ENCODE results near the gene ANO10.
"Not testable (repeated sequence)": the region's sequence is repeated elsewhere in the genome, so short reads cannot be mapped to it uniquely, and the experiment has no call there.

Gene ANO10

DNA sequence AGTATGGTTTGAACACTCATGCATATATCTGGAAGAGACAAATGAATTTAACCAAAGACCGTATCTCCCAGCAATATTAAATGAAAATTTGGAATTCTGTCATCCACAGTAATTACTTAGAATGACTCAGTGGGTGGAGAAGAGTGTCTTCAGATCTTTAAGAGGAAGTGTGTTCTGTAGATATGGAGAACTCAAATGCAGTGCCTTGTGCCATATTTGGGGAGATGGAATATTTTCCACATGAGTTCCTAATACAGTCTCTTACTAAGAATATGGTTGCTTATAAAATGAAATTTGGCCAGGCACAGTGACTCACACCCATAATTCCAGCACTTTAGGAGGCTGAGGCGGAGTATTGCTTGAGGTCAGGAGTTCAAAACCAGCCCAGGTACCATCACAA lies 40.5 kb downstream of the ANO10 start:
- Histone ChIP-seq H3K4me1 (ENCODE audit: control extremely low read depth in 1 of 4, control insufficient read depth in 4 of 4, insufficient read depth in 4 of 4, low read length in 3 of 4) (peaks cover 8 to 20% (median 12%) of the 10 kb centered on the region in 4 experiments), H3K36me3 (ENCODE audit: control insufficient read depth in 4 of 4, insufficient read depth in 4 of 4, low read length in 3 of 4) (peaks cover 0 to 7% (median 5%) of the 10 kb centered on the region in 4 experiments), H3K9me3 (ENCODE audit: control extremely low read depth in 1 of 5, control insufficient read depth in 4 of 5, insufficient read depth in 2 of 5, low read depth in 1 of 5, low read length in 4 of 5) (no peaks in the 10 kb centered on the region), H3K27me3 (replicated peaks in 2 of 5; ENCODE audit: control insufficient read depth in 4 of 5, insufficient read depth in 5 of 5, low read length in 4 of 5) (no peaks in the 10 kb centered on the region), H3K4me3 (ENCODE audit: control insufficient read depth in 1 of 7, extremely low read depth in 1 of 7, insufficient read depth in 4 of 7, low read depth in 2 of 7, low read length in 6 of 7) (no peak overlapping the region), H3K27ac (ENCODE audit: insufficient read depth in 1 of 2, low read depth in 1 of 2, low read length in 2 of 2, poor library complexity in 1 of 2, severe bottlenecking in 2 of 2) (no peak overlapping the region)
- ChIA-PET POLR2A (no interaction called here), CTCF (no interaction called here)
- peak in 1 of 3 donors; percentile 11 for DNase-seq
- WGBS (ENCODE audit: insufficient coverage), result no CpG with 5 or more reads among the region's 2 CpGs

DNA sequence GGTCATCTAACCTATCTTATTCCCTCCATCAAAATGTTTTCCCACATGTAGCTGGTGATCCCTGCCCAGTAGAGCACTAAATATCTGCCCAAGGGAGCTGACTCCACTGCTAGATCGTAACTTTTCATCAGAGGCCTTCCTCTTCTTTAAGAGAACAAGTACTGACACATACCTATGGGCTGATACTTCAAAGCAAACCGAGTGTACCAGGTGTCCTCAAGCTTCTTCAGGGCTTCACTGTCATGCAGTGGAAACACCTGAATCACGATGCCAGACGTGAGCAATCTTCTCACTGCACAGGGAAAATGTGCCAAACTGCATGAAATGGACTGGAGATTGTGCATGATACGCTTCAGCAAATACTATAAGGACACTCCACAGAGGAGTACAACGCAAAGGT lies 41.6 kb downstream of the ANO10 start:
- Histone ChIP-seq H3K27me3 (replicated peaks in 2 of 5; ENCODE audit: control insufficient read depth in 4 of 5, insufficient read depth in 5 of 5, low read length in 4 of 5) (no peaks in the 10 kb centered on the region), H3K9me3 (ENCODE audit: control extremely low read depth in 1 of 5, control insufficient read depth in 4 of 5, insufficient read depth in 2 of 5, low read depth in 1 of 5, low read length in 4 of 5) (no peaks in the 10 kb centered on the region), H3K27ac (ENCODE audit: insufficient read depth in 1 of 2, low read depth in 1 of 2, low read length in 2 of 2, poor library complexity in 1 of 2, severe bottlenecking in 2 of 2) (no peak overlapping the region), H3K36me3 (ENCODE audit: control insufficient read depth in 4 of 4, insufficient read depth in 4 of 4, low read length in 3 of 4) (peaks cover 0 to 9% (median 6%) of the 10 kb centered on the region in 4 experiments), H3K4me1 (ENCODE audit: control extremely low read depth in 1 of 4, control insufficient read depth in 4 of 4, insufficient read depth in 4 of 4, low read length in 3 of 4) (peaks cover 8 to 20% (median 12%) of the 10 kb centered on the region in 4 experiments), H3K4me3 (ENCODE audit: control insufficient read depth in 1 of 7, extremely low read depth in 1 of 7, insufficient read depth in 4 of 7, low read depth in 2 of 7, low read length in 6 of 7) (no peak overlapping the region)
- ChIA-PET CTCF (interaction anchor here (1.0 kb wide), 1 partner anchor 558 kb away, joined by 3 read pairs; no protein-coding TSS in a partner anchor), POLR2A (no interaction called here)
- DNase-seq, result no peak
- WGBS (ENCODE audit: insufficient coverage), result 100% methylated on average over 4 of the region's 6 CpGs

DNA sequence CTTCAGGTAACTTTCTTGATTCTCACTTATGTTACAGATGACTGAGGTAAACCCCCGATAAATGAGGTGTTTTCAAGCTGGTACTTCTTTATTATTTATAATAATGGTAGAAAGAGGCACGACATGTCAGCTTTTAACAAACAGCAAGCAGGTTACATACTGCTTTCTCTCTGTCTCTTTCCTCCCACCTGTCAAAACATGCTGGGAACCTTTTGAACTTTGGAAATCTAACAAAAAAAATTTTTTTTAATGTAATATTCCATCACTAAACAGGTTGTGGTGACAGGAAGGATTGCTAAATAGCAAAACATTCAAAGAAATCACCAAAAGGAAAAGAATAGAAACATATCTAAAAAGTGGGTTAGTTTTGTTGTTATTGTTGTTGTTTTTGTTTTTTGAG lies 48.2 kb downstream of the ANO10 start:
- no CpG with 5 or more reads among the region's 2 CpGs for WGBS (ENCODE audit: insufficient coverage)
- no peak overlapping the region for H3K27ac ChIP-seq (ENCODE audit: insufficient read depth in 1 of 2, low read depth in 1 of 2, low read length in 2 of 2, poor library complexity in 1 of 2, severe bottlenecking in 2 of 2)
- no peak overlapping the region for H3K4me3 ChIP-seq (ENCODE audit: control insufficient read depth in 1 of 7, extremely low read depth in 1 of 7, insufficient read depth in 4 of 7, low read depth in 2 of 7, low read length in 6 of 7)
- H3K36me3 ChIP-seq (ENCODE audit: control insufficient read depth in 4 of 4, insufficient read depth in 4 of 4, low read length in 3 of 4), result peaks cover 0 to 7% (median 6%) of the 10 kb centered on the region in 4 experiments
- DNase-seq, result no peak
- ChIA-PET POLR2A (no interaction called here), CTCF (no interaction called here)
- no peaks in the 10 kb centered on the region for H3K27me3 ChIP-seq (replicated peaks in 2 of 5; ENCODE audit: control insufficient read depth in 4 of 5, insufficient read depth in 5 of 5, low read length in 4 of 5)
- H3K9me3 ChIP-seq (ENCODE audit: control extremely low read depth in 1 of 5, control insufficient read depth in 4 of 5, insufficient read depth in 2 of 5, low read depth in 1 of 5, low read length in 4 of 5), result no peaks in the 10 kb centered on the region
- peaks cover 0 to 5% (median 1%) of the 10 kb centered on the region in 4 experiments for H3K4me1 ChIP-seq (ENCODE audit: control extremely low read depth in 1 of 4, control insufficient read depth in 4 of 4, insufficient read depth in 4 of 4, low read length in 3 of 4)

DNA sequence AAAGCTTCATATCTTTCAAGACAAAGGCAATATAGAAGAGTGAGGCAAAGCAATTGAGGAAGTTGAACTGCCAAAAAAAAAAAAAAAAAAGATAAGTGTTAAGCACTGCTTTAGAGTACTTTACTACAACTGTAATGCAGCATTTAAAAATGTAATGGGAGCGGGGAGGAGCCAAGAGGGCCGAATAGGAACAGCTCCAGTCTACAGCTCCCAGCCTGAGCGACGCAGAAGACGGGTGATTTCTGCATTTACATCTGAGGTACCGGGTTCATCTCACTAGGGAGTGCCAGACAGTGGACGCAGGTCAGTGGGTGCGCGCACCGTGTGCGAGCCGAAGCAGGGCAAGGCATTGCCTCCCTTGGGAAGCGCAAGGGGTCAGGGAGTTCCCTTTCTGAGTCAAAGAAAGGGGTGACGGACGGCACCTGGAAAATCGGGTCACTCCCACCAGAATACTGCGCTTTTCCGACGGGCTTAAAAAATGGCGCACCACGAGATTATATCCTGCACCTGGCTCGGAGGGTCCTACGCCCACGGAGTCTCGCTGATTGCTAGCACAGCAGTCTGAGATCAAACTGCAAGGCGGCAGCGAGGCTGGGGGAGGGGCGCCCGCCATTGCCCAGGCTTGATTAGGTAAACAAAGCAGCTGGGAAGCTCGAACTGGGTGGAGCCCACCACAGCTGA lies 56.0 kb downstream of the ANO10 start:
- H3K4me3 ChIP-seq (ENCODE audit: control insufficient read depth in 1 of 7, extremely low read depth in 1 of 7, insufficient read depth in 4 of 7, low read depth in 2 of 7, low read length in 6 of 7); POLR2A ChIA-PET; H3K27me3 ChIP-seq (replicated peaks in 2 of 5; ENCODE audit: control insufficient read depth in 4 of 5, insufficient read depth in 5 of 5, low read length in 4 of 5); H3K27ac ChIP-seq (ENCODE audit: insufficient read depth in 1 of 2, low read depth in 1 of 2, low read length in 2 of 2, poor library complexity in 1 of 2, severe bottlenecking in 2 of 2); DNase-seq; CTCF ChIA-PET; H3K4me1 ChIP-seq (ENCODE audit: control extremely low read depth in 1 of 4, control insufficient read depth in 4 of 4, insufficient read depth in 4 of 4, low read length in 3 of 4); H3K9me3 ChIP-seq (ENCODE audit: control extremely low read depth in 1 of 5, control insufficient read depth in 4 of 5, insufficient read depth in 2 of 5, low read depth in 1 of 5, low read length in 4 of 5); H3K36me3 ChIP-seq (ENCODE audit: control insufficient read depth in 4 of 4, insufficient read depth in 4 of 4, low read length in 3 of 4): not testable (repeated sequence)
- 94% methylated on average over 4 of the region's 30 CpGs for WGBS (ENCODE audit: insufficient coverage)

DNA sequence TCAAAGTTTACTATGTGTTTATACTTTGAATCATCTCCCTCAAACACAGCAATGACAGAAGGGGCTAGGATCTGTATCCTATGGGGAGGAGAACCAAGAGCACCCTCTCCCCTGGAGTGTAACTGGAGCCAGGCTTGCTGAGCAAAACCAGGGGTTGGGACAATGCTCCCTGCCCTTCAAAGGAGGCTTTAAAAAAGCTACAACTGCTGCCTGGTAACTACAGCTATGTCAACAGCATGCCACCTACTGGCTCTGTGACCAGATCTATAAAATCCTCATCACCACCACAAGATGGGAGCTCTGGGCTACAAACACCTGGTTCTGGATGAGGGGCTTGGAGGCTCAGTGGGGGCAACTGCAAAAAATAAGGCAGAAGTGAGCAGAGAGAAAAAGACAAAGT lies 61.9 kb downstream of the ANO10 start:
- H3K27me3 ChIP-seq (replicated peaks in 2 of 5; ENCODE audit: control insufficient read depth in 4 of 5, insufficient read depth in 5 of 5, low read length in 4 of 5), result no peaks in the 10 kb centered on the region
- H3K4me1 ChIP-seq (ENCODE audit: control extremely low read depth in 1 of 4, control insufficient read depth in 4 of 4, insufficient read depth in 4 of 4, low read length in 3 of 4), result no peaks in the 10 kb centered on the region
- no peak overlapping the region for H3K27ac ChIP-seq (ENCODE audit: insufficient read depth in 1 of 2, low read depth in 1 of 2, low read length in 2 of 2, poor library complexity in 1 of 2, severe bottlenecking in 2 of 2)
- peaks cover under 1 to 9% (median 2%) of the 10 kb centered on the region in 4 experiments for H3K36me3 ChIP-seq (ENCODE audit: control insufficient read depth in 4 of 4, insufficient read depth in 4 of 4, low read length in 3 of 4)
- ChIA-PET POLR2A (no interaction called here), CTCF (no interaction called here)
- DNase-seq, result no peak
- H3K9me3 ChIP-seq (ENCODE audit: control extremely low read depth in 1 of 5, control insufficient read depth in 4 of 5, insufficient read depth in 2 of 5, low read depth in 1 of 5, low read length in 4 of 5), result peaks cover 0 to 2% (median 0%) of the 10 kb centered on the region in 5 experiments
- no peak overlapping the region for H3K4me3 ChIP-seq (ENCODE audit: control insufficient read depth in 1 of 7, extremely low read depth in 1 of 7, insufficient read depth in 4 of 7, low read depth in 2 of 7, low read length in 6 of 7)

DNA sequence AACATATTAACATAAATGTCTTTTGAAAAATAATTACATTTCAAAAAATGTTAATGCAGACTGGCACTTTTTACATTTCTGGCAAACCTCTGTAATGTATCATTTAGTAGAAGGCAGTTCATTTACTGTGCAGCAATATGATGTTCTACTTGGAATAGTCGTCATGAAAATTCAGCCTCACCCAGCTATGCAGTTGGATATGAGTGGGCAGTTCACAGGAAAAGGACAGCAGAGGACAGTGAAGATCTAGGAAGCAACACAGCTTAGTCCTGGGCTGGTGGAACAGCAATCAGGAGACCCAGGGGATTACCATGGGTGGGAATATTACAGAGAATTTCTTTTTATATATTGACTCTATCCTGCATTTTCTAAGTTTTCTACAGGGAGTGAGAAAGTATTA lies 63.6 kb downstream of the ANO10 start:
- no peaks in the 10 kb centered on the region for H3K27me3 ChIP-seq (replicated peaks in 2 of 5; ENCODE audit: control insufficient read depth in 4 of 5, insufficient read depth in 5 of 5, low read length in 4 of 5)
- ChIA-PET POLR2A (interaction anchor here (0.6 kb wide), 1 partner anchor 13 kb away, joined by 3 read pairs; no protein-coding TSS in a partner anchor), CTCF (interaction anchor here (1.0 kb wide), 1 partner anchor 626 kb away, joined by 3 read pairs; no protein-coding TSS in a partner anchor)
- H3K36me3 ChIP-seq (ENCODE audit: control insufficient read depth in 4 of 4, insufficient read depth in 4 of 4, low read length in 3 of 4), result peaks cover 2 to 10% (median 8%) of the 10 kb centered on the region in 4 experiments
- WGBS (ENCODE audit: insufficient coverage), result 100% methylated on average over 1 of the region's 1 CpG
- no peak for DNase-seq
- H3K4me1 ChIP-seq (ENCODE audit: control extremely low read depth in 1 of 4, control insufficient read depth in 4 of 4, insufficient read depth in 4 of 4, low read length in 3 of 4), result no peaks in the 10 kb centered on the region
- H3K27ac ChIP-seq (ENCODE audit: insufficient read depth in 1 of 2, low read depth in 1 of 2, low read length in 2 of 2, poor library complexity in 1 of 2, severe bottlenecking in 2 of 2), result no peak overlapping the region
- H3K4me3 ChIP-seq (ENCODE audit: control insufficient read depth in 1 of 7, extremely low read depth in 1 of 7, insufficient read depth in 4 of 7, low read depth in 2 of 7, low read length in 6 of 7), result no peak overlapping the region
- H3K9me3 ChIP-seq (ENCODE audit: control extremely low read depth in 1 of 5, control insufficient read depth in 4 of 5, insufficient read depth in 2 of 5, low read depth in 1 of 5, low read length in 4 of 5), result peaks cover 0 to 2% (median 0%) of the 10 kb centered on the region in 5 experiments

DNA sequence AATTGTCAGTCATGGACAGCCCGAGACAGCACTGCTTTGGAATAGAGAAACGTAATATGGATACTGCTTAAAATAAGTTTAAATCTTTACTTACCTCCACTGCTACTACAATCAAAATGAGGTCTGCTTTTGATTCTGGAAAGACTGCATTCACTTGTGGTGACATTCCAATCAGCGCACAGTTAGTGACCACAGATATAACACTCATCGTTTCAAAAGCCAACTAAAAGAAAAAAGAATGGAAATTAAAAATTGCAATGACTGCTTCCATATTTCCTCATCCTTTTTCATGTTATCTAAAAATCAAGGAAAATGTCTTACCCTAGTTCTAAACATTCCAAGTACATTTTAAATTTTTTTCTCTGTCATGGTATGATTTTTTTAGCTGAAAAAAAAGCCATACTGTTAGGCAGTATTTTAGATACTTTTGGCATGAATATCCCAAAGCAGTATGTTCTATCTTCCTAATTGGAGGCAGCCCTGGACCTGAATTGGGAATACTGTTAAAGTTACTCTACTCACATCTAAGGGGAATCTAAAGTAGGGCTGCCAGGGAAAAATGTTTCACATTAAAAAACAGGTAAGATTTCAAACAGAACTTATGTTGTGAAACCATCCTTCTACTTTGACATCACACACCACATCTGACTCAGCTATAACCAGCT lies 72.1 kb downstream of the ANO10 start:
- POLR2A ChIA-PET, result no interaction called here
- Histone ChIP-seq H3K27me3 (replicated peaks in 2 of 5; ENCODE audit: control insufficient read depth in 4 of 5, insufficient read depth in 5 of 5, low read length in 4 of 5) (no peaks in the 10 kb centered on the region), H3K4me1 (ENCODE audit: control extremely low read depth in 1 of 4, control insufficient read depth in 4 of 4, insufficient read depth in 4 of 4, low read length in 3 of 4) (no peaks in the 10 kb centered on the region), H3K4me3 (ENCODE audit: control insufficient read depth in 1 of 7, extremely low read depth in 1 of 7, insufficient read depth in 4 of 7, low read depth in 2 of 7, low read length in 6 of 7) (no peak overlapping the region), H3K27ac (ENCODE audit: insufficient read depth in 1 of 2, low read depth in 1 of 2, low read length in 2 of 2, poor library complexity in 1 of 2, severe bottlenecking in 2 of 2) (no peak overlapping the region), H3K36me3 (ENCODE audit: control insufficient read depth in 4 of 4, insufficient read depth in 4 of 4, low read length in 3 of 4) (peaks cover 0 to 7% (median 2%) of the 10 kb centered on the region in 4 experiments), H3K9me3 (ENCODE audit: control extremely low read depth in 1 of 5, control insufficient read depth in 4 of 5, insufficient read depth in 2 of 5, low read depth in 1 of 5, low read length in 4 of 5) (peaks cover 0 to 3% (median 0%) of the 10 kb centered on the region in 5 experiments)
- no CpG with 5 or more reads among the region's 4 CpGs for WGBS (ENCODE audit: insufficient coverage)
- no peak for DNase-seq
- CTCF ChIA-PET, result no interaction called here
